A549 treated with Hydrocortisone at 1 μM for 4 hours (cell line): ENCODE results near the gene CNGB1. TPM values are rescaled to one million over a fixed set of nuclear protein-coding genes. Genes with fewer than 3 reads are reported as not detected.

Source experiments
- total RNA-seq: library from RNA; stranded (reverse); fragments of 200-300 nt; extraction: Qiagen RNA extraction; gene quantifications from 5 replicates; pipeline ENCODE4 v1.2.3, GENCODE V29; 2022

Gene CNGB1
- total RNA-seq: 0.06 to 0.18 TPM (median 0.09 TPM) in 5 replicates

DNA sequence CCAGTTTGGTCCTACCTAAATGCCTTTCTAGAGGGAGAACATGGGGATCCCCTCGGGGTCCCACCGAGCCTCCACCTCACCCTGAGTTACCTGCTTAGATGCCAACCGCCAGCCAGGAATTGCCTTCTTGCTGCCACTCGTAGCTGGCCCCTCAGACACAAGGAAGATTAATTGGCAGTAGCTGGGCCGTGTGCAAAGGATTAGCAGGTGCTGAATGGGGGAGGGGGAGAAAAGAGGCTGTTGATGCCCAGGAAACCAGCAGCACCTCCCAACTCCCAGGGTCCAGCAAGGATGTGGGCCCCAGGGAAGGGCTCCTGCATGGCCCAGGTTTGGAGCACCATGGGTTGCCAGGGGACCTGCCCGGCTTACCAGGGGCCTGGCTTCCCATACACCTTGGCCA is at the start of gene CNGB1:
Gene CNGB1, minus strand, starts transcription at position 159 of the 400 bp plus-strand sequence. CDS start 3,842 bp downstream, outside the sequence.

DNA sequence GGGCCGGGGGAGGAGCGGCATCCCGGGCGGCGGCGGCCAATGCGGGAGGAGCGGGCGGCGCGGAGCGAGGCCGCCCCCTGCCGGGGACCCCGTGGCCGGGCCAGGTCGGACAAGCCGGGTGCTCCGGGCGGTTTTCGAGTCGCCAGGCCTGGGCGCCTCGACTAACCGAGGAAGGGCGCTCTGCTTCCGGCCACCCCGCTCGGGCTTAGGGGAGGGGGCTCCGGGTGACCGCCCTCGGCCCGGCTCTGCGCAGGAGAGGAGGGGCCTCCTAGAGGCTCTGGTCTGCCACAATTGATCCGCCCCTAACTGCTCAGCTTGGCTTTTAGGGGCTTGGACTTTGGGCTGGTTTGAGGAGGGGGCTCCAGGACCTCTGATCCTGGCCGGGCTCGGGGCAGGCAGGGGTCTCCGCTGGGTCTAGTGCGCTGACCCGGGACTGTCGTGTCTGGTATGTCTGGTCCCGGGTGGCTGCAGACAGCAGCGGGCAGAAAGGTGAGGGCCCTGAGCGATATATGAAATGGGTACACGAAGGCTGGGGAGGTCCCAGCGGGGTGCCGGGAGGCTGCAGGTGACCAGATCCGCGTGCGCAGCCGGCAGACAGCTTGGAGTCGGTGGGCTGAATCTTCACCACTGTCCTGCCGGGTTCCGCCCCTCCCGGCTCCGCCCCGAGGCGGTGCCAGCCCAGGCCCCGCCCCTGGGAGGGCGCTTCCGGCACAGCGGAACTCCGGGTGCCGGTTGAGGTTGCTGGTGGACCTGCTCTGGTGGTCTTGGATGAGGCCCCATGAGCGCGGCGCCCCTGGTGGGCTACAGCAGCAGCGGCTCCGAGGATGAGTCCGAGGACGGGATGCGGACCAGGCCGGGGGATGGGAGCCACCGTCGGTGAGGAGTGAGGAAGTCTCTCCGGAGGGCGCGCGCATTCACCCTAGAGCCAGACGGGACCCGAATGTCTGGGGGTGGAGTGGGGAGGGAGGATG is 30.1 kb upstream of the CNGB1 start, which contains the start of gene USB1:
Gene USB1, plus strand, starts transcription at position 702 of the 971 bp plus-strand sequence. Its CDS starts 77 bp downstream, at position 779.

DNA sequence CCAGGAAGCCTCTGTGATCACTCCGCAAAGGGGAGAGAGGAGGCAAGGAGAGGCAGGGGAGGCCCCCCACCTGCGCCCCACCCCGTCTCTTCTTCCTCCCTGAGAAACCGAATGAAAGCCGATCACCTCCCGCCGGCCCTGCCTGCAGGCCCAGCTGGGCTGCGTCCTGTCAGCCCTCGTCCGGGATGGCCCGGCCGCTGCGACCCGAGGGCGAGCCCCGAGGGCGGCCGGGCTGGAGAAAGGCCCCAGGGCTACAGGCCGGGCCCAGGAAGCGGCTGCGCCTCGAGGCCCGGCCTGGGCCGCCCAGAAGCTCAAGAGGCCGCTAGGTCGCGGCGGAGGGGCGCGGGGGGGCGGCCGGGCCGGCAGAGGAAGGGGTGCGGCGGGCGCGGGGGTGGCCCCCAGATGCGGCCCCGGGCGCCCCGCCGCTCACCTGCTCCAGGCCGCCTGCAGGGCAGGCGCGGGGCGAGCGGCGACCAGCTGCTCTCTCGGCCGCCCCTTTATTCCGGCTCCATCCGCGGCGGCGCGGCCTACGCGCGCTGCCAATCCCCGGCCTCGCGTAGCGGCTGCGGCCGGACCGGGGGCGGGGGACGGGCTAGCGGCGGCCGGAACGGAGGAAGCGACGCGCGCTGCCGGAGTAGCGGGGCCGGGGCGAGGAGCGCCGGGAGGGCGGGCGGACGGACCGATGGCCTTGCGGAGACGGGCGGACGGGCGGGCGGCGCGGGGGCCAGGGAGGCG is 29.2 kb upstream of the CNGB1 start, which contains the start of gene ZNF319:
Gene ZNF319, minus strand, starts transcription at position 702 of the 735 bp plus-strand sequence. CDS start 2,407 bp downstream, outside the sequence.

Other genes with a start within 250 kb of the CNGB1 start
- gene KATNB1, start 235.4 kb downstream of the CNGB1 start, total RNA-seq: 16.4 to 19.8 TPM (median 18.7 TPM) in 5 replicates
- gene KIFC3, start 168.6 kb downstream of the CNGB1 start, total RNA-seq: 115 to 142 TPM (median 135 TPM) in 5 replicates
- gene ZNF319, start 29.5 kb upstream of the CNGB1 start, total RNA-seq: 12.7 to 14.9 TPM (median 13.1 TPM) in 5 replicates
- gene USB1, start 30.3 kb upstream of the CNGB1 start, total RNA-seq: 75.6 to 90.3 TPM (median 82.8 TPM) in 5 replicates
- 44.8 to 55.4 TPM (median 47.4 TPM) in 5 replicates for gene MMP15, start 54.6 kb upstream of the CNGB1 start, total RNA-seq
- gene CFAP20, start 158.3 kb upstream of the CNGB1 start, total RNA-seq: 48.7 to 54.7 TPM (median 51.4 TPM) in 5 replicates
- 50.9 to 72.4 TPM (median 53.5 TPM) in 5 replicates for gene CSNK2A2, start 227.0 kb upstream of the CNGB1 start, total RNA-seq